Left forelimb (tissue), 1 donor: ENCODE results near the gene THADA.
"Not testable (repeated sequence)": the region's sequence is repeated elsewhere in the genome, so short reads cannot be mapped to it uniquely, and the experiment has no call there.

ENCODE experiments used
- DNase-seq: peaks from one replicate; pipeline ENCODE4 v3.0.0-alpha.2; 2018; ENCODE audit warnings: low spot score

Gene THADA

DNA sequence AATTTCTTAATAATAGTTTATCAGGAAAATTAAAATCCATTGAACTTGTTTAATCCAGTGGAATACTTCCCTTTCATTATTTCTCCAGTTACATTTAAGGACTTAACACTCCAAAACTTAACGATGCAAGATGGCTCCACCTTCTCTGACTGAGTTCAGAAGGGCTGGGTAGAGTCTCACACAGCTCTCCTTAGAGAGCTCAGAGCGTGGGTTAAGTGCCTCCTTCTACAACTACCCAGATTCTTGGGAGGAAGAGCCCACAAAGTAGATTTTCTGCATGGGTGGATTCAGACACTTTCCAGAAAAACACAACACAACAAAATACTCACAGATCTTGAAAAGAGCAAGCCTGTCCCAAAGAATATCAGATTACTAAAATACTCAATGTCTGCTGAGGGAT is 130.6 kb downstream of the THADA start:
- DNase-seq = no peak

- DNase-seq = no peak
Measured at GRCh38 chr2:43464590-43464989, 131.2 kb downstream of the THADA start.

DNA sequence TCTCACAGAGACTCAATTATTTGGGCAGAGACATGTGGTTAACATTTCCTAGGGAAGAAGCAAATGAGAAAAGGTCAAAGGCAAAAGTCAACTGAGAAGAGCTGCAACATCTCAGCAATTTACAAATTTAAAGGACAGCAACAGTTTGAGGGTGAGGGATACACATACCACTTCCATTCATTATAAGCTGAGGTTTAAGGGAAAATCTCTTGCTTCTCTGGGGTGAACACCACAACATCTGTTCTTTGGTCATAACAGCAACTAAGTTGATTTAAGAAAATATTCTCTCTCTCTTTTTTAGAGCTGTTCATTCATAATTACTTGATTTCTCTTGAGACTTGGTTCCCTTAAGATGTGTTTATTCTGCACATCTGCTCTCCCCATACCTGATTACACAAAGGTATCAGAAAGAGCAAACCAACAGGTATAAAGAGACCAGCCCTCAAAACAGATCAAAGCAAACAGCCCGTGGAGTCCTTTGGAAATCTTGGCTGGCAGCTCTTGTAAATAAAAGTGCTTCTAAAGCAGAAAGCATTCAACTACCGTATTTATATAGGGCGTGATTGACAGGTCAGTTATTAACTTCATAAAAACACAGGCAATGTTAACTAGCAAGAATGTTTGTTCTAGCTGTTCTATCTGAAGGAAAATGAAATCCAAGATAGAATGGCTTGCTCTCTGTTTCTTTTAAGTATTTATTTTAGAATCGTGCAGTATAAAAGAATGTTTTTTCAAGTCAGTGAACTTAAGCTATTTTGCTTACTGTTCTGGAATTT is 132.8 kb downstream of the THADA start:
- no peak for DNase-seq

- DNase-seq = no peak
Measured at GRCh38 chr2:43461453-43462073, 134.3 kb downstream of the THADA start.

DNA sequence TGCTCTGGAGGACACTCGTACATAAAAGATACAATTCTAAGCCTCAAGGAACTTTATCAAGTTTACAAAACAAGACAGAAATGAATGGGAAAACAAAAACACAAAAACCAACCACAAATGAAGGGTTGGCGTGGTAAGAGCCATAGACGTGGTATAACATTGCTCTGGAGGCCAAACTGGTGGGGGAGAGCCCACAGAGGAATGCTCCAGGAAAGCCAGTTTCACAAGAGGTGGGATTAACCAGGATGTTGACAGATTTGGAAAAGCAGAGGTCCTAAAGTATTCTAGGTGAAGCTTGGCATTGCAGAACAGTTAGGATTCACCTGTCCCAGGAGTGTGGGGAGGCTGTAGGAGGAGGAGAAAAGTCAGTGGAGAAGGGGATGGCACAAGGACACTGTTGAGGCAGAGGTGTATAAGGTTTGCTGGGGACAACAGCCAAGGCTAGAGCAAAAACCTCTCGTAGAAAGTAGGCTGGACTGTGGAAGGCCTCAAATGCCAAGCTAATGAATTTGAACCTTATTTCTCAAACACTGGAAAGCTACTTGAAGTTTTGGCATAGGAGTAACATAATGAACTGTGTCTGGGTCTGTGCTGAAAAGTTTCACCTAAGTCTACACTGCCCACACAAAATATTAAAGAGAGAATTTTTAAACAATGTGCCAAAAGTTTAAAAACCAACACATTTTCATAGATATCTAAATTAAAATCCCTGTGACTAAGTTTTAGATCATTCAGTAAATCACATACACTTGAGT is 135.1 kb downstream of the THADA start:
- no peak for DNase-seq

DNA sequence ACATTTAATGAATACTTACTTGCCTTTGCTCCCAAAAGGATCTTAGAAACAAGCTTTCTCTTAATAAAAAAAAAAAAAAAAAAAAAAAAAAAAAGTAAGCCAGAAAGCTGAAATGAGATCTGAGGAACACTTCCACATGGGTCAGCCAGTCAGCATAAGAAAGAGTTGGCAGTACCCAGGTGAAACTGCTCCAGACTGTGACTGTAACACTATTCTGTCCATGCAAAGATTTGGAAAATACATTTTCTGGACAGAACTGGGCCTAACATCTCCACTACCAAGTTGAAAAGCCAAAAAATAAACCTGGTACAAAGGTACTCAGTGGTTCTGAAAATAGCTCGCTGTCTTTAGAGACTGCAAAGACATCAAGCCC is 135.7 kb downstream of the THADA start:
- no peak for DNase-seq

GRCh38 chr2:43459446-43460173 is 136.2 kb downstream of the THADA start:
- DNase-seq = no peak

DNA sequence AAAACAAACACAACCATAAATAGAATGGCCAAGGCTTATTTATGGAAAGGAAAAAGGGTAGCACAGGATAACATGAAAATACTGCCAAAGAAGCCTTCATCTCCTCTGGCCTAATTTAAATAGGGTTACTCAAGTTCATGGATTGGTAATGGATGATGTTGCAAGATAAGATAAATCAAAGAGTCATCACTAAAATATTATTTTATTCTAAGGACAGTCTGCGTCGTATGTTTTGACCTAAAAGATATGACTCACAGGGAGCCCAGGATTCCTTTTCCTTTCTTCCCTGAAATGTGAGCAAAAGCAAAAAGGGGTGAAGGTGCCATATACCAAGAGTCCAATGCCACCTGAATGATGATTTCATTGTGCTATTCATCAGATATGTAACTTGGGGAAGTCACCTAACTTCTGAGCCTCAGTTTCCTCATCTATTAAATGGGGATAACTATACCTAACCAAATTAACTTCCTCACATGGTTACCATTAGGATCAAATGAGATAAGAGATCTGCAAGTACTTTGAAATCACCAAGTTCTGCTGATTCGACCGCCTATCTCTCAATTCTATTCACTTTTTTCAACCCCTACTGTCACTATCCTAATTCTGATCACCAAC is 137.7 kb downstream of the THADA start:
- DNase-seq = no peak

DNA sequence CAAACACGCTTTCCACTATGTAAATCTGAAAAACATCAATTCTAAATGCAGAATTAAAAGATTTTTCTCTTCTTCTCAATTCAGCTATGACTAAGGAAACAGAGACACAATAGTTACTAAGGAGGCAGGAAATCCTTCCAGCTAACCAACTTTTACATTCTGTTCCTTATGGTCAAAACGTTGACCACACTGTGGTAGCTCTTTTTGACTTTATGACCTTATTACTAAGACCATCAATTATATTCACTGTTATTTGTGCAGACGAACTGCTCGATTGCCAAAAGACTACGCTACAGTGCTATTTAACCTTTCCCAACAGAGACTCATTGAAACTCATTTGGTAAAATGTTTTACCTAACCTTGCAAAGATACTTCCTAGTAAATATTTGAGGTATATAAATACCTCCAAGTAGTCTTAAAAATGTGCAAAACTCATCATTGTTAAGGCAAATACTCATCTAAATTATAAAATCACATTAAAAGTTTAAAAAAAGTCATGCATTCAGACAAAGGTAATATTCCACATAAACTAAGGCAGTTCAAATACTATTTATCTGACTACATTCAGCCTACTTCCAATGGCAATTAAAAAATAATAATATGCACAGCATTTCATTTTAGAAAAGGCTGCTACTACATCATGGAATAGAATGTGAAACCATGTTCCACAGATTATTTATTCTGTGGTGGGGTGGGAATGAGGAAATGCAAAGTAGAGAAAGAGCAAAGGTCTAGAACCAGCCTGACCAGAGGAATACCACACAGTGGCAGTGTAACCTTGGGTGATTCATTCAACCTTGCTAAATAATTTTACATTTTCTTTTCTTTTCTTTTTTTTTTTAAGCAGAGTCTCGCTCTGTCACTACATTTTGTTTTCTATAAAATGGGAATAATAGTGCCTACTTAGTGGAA is 139.9 kb downstream of the THADA start:
- no peak for DNase-seq

GRCh38 chr2:43455296-43455695 is 140.5 kb downstream of the THADA start:
- no peak for DNase-seq

- DNase-seq = no peak
Measured at GRCh38 chr2:43454791-43455190, 141.0 kb downstream of the THADA start.

- DNase-seq = no peak
Measured at GRCh38 chr2:43453179-43454170, 142.4 kb downstream of the THADA start.

GRCh38 chr2:43452318-43452731 is 143.5 kb downstream of the THADA start:
- DNase-seq = no peak

GRCh38 chr2:43450617-43451016 is 145.2 kb downstream of the THADA start:
- DNase-seq = no peak

- DNase-seq = no peak
Measured at GRCh38 chr2:43448822-43449110, 147.1 kb downstream of the THADA start.

DNA sequence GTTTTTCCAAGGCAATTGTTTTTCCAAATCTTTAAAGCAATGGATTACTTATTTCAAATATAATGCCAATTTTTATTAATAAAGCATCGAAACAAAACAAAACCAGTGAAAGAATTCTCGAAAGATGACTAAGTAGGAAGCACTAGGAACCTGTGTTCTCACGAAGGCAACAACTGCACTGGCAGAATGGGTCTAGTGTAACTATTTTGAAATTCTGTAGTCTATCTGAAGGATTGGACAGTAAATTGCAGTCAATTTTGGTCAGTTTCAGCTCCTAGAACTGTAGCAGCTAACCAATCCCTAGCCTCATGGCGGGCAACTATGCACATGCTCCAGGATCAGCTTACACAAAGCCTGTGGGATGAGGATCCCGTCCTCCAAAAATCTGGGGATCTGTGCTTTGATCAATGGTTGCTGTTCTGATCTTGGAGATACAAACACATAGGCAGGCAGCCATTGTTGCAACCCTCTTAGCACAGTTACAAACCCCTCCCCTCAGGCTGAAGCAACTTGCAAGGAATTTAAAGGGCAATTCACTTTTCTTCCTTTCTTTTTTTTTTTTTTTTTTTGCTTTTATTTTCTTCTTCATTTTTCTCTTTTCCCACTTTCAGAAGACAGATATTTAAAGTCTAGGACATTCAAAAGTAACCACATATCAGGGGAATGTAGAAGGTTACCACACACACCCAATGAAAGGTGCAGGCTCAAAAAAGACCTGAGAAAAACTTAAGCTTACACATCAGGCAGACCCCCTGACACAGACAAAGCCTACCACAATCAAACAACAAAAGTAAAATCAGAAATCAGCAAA is 147.6 kb downstream of the THADA start:
- no peak for DNase-seq

DNA sequence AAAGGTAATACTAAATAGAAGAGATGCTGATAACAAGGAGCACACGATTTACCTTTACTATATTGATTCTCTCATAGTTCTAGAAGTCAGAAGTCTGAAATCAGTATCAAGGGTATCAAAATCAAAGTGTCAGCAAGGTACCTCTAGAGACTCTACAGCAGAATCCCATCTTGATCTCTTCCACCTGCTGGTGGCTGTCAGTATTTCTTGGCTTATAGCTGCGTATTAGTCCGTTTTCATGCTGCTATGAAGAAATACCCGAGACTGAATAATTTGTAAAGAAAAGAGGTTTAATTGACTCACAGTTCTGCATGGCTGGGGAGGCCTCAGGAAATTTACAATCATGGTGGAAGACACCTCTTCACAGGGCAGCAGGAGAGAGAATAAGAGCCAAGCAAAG is 149.1 kb downstream of the THADA start:
- not testable (repeated sequence) for DNase-seq

DNA sequence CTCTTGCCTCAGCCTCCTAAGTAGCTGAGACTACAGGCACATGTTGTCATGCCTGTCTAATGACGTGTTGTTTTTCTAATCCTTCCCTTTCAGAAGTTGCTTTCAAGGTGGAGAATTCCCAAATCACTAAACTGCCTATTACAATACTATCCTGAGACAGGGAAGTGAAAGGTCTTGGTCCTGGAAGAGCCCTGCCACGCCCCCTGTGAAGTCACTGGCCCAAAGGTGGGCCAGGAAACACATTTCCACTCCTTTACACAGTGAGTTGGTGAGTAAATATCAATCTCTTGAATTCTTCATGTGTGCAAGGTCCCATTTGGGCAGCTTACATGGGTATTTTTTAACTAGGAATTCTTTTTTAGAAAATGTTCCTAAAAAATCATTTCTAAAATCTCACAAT is 150.1 kb downstream of the THADA start:
- no peak for DNase-seq
